Measurements from ENCODE around the gene RPL35A.

- no peak for TF ChIP-seq POLR2A (IDR thresholded peaks at IDR 0.05)
- TF ChIP-seq, protein P1, sequence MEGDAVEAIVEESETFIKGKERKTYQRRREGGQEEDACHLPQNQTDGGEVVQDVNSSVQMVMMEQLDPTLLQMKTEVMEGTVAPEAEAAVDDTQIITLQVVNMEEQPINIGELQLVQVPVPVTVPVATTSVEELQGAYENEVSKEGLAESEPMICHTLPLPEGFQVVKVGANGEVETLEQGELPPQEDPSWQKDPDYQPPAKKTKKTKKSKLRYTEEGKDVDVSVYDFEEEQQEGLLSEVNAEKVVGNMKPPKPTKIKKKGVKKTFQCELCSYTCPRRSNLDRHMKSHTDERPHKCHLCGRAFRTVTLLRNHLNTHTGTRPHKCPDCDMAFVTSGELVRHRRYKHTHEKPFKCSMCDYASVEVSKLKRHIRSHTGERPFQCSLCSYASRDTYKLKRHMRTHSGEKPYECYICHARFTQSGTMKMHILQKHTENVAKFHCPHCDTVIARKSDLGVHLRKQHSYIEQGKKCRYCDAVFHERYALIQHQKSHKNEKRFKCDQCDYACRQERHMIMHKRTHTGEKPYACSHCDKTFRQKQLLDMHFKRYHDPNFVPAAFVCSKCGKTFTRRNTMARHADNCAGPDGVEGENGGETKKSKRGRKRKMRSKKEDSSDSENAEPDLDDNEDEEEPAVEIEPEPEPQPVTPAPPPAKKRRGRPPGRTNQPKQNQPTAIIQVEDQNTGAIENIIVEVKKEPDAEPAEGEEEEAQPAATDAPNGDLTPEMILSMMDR (IDR thresholded peaks at IDR 0.05 in 4 of 5, conservative IDR thresholded peaks at IDR 0.05 in 1 of 5) = no peak
These were observed 33.1 kb downstream of the RPL35A start for GRCh38 chr3:197983076-197983475.

All from gastrocnemius medialis (tissue), 4 donors.